ENCODE results near the gene ERC2. TPM values are rescaled to one million over a fixed set of nuclear protein-coding genes. Genes with fewer than 3 reads are reported as not detected.
A peak's percentile ranks its signal among the peaks of the same experiment; 100 is the strongest.

ERC2 gene
- total RNA-seq, 1 donor from 2014 or later: 0.99 TPM

- peaks cover 20% of the 10 kb centered on the region for H3K27me3 ChIP-seq (ENCODE audit: low read depth)
- H3K9me3 ChIP-seq (replicated peaks): peaks cover 3% of the 10 kb centered on the region
- no peak for TF ChIP-seq CTCF (IDR thresholded peaks at IDR 0.05; ENCODE audit: borderline replicate concordance)
- H3K4me3 ChIP-seq: no peak overlapping the region
- DNase-seq: no peak
- intact Hi-C loops (cut with micrococcal nuclease): no loop called here
- no peaks in the 10 kb centered on the region for H3K4me1 ChIP-seq
- no peaks in the 10 kb centered on the region for H3K36me3 ChIP-seq
- H3K27ac ChIP-seq (replicated peaks): no peak overlapping the region
Measured at GRCh38 chr3:56123487-56123886, 344.8 kb downstream of the ERC2 start.

- H3K27me3 ChIP-seq (ENCODE audit: low read depth): peaks cover 20% of the 10 kb centered on the region
- intact Hi-C loops (cut with micrococcal nuclease): no loop called here
- H3K4me3 ChIP-seq: no peak overlapping the region
- DNase-seq: no peak
- TF ChIP-seq CTCF (IDR thresholded peaks at IDR 0.05; ENCODE audit: borderline replicate concordance): no peak
- no peaks in the 10 kb centered on the region for H3K4me1 ChIP-seq
- no peak overlapping the region for H3K27ac ChIP-seq (replicated peaks)
- H3K9me3 ChIP-seq (replicated peaks): peaks cover 3% of the 10 kb centered on the region
- H3K36me3 ChIP-seq: no peaks in the 10 kb centered on the region
Measured at GRCh38 chr3:56122911-56123310, 345.4 kb downstream of the ERC2 start.

GRCh38 chr3:56121716-56122115, 346.6 kb downstream of the ERC2 start:
- Histone ChIP-seq H3K4me3 (no peak overlapping the region), H3K4me1 (no peaks in the 10 kb centered on the region), H3K27me3 (ENCODE audit: low read depth) (peaks cover 20% of the 10 kb centered on the region), H3K9me3 (replicated peaks) (no peaks in the 10 kb centered on the region), H3K36me3 (no peaks in the 10 kb centered on the region), H3K27ac (replicated peaks) (no peak overlapping the region)
- no peak for DNase-seq
- intact Hi-C loops (cut with micrococcal nuclease): no loop called here
- TF ChIP-seq CTCF (IDR thresholded peaks at IDR 0.05; ENCODE audit: borderline replicate concordance): no peak

GRCh38 chr3:56119575-56120349, 348.5 kb downstream of the ERC2 start:
- no peak overlapping the region for H3K4me3 ChIP-seq
- H3K4me1 ChIP-seq: no peaks in the 10 kb centered on the region
- intact Hi-C loops (cut with micrococcal nuclease): no loop called here
- peaks cover 15% of the 10 kb centered on the region for H3K27me3 ChIP-seq (ENCODE audit: low read depth)
- TF ChIP-seq CTCF (IDR thresholded peaks at IDR 0.05; ENCODE audit: borderline replicate concordance): no peak
- no peaks in the 10 kb centered on the region for H3K36me3 ChIP-seq
- H3K9me3 ChIP-seq (replicated peaks): peaks cover 12% of the 10 kb centered on the region
- H3K27ac ChIP-seq (replicated peaks): peak overlapping the region; percentile 62
- DNase-seq: peak; percentile 25

GRCh38 chr3:56118968-56119367, 349.3 kb downstream of the ERC2 start:
- H3K27ac ChIP-seq (replicated peaks): peak overlapping the region; percentile 62
- intact Hi-C loops (cut with micrococcal nuclease): no loop called here
- no peak for TF ChIP-seq CTCF (IDR thresholded peaks at IDR 0.05; ENCODE audit: borderline replicate concordance)

More at GRCh38 chr3:56118968-56119367, 349.3 kb downstream of the ERC2 start:
- H3K36me3 ChIP-seq: no peaks in the 10 kb centered on the region
- no peaks in the 10 kb centered on the region for H3K4me1 ChIP-seq
- H3K27me3 ChIP-seq (ENCODE audit: low read depth): peaks cover 9% of the 10 kb centered on the region
- peaks cover 20% of the 10 kb centered on the region for H3K9me3 ChIP-seq (replicated peaks)
- DNase-seq: no peak
- no peak overlapping the region for H3K4me3 ChIP-seq
